Common myeloid progenitor, CD34-positive (primary cell): ENCODE results near the gene EXD1. TPM values are rescaled to one million over a fixed set of nuclear protein-coding genes. Genes with fewer than 3 reads are reported as not detected.

Source experiments
- CTCF ChIA-PET: fragments of 350-600 bp; sonication (Branson Sonifier 250); formaldehyde crosslinking; loops from one replicate; lab custom pipeline; 2021; ENCODE audit warnings: antibody characterized with exemption; lab: Charles Lee
- POLR2A ChIA-PET: fragments of 350-600 bp; sonication (Branson Sonifier 250); formaldehyde crosslinking; loops from one replicate; lab custom pipeline; 2021; ENCODE audit warnings: antibody characterized with exemption; lab: Charles Lee
- DNase-seq, 3 donors: peaks; one replicate each; pipeline versions ENCODE4 v3.0.0 to v3.0.0-alpha.2; 2013
- H3K27ac ChIP-seq, 2 experiments: 1 replicate in 1 of 2; 2 replicates in 1 of 2; pipeline ENCODE4 v1.7.0; 2013; ENCODE audit warnings: inconsistent platforms in 2 of 2, low read length in 2 of 2, mild to moderate bottlenecking in 2 of 2, low read depth in 1 of 2, moderate library complexity in 1 of 2; ENCODE audit not compliant: severe bottlenecking in 2 of 2, insufficient read depth in 1 of 2, poor library complexity in 1 of 2
- H3K27me3 ChIP-seq, 5 experiments: replicated peaks in 2 of 5; 1 replicate in 3 of 5; 2 replicates in 2 of 5; pipeline versions ENCODE4 v1.6.1 to v1.7.0; 2013; ENCODE audit warnings: low read length in 4 of 5, mild to moderate bottlenecking in 2 of 5, moderate library complexity in 2 of 5, inconsistent platforms in 1 of 5; ENCODE audit not compliant: insufficient read depth in 5 of 5, control insufficient read depth in 4 of 5
- H3K36me3 ChIP-seq, 4 experiments: 1 replicate in 2 of 4; 2 replicates in 2 of 4; pipeline versions ENCODE4 v1.6.1 to v1.7.0; 2013; ENCODE audit warnings: low read length in 3 of 4, control low read depth in 1 of 4, mild to moderate bottlenecking in 1 of 4; ENCODE audit not compliant: control insufficient read depth in 4 of 4, insufficient read depth in 4 of 4
- H3K4me1 ChIP-seq, 4 experiments: 1 replicate in 3 of 4; 2 replicates in 1 of 4; pipeline versions ENCODE4 v1.6.1 to v1.7.1; 2013; ENCODE audit warnings: low read length in 3 of 4, mild to moderate bottlenecking in 3 of 4, control low read depth in 1 of 4, inconsistent platforms in 1 of 4, moderate library complexity in 1 of 4; ENCODE audit not compliant: control insufficient read depth in 4 of 4, insufficient read depth in 4 of 4; ENCODE audit errors: control extremely low read depth in 1 of 4
- H3K4me3 ChIP-seq, 7 experiments: 1 replicate in 4 of 7; 2 replicates in 3 of 7; pipeline versions ENCODE4 v1.5.1 to v1.7.0; 2013; ENCODE audit warnings: mild to moderate bottlenecking in 7 of 7, low read length in 6 of 7, moderate library complexity in 6 of 7, inconsistent platforms in 2 of 7, low read depth in 2 of 7, control low read depth in 1 of 7; ENCODE audit not compliant: insufficient read depth in 4 of 7, control insufficient read depth in 1 of 7; ENCODE audit errors: extremely low read depth in 1 of 7
- H3K9me3 ChIP-seq, 5 experiments: 1 replicate in 4 of 5; 2 replicates in 1 of 5; pipeline versions ENCODE4 v1.6.1 to v1.7.1; 2013; ENCODE audit warnings: low read length in 4 of 5, mild to moderate bottlenecking in 2 of 5, inconsistent platforms in 1 of 5, low read depth in 1 of 5, moderate library complexity in 1 of 5; ENCODE audit not compliant: control insufficient read depth in 4 of 5, insufficient read depth in 2 of 5; ENCODE audit errors: control extremely low read depth in 1 of 5
- WGBS: methylation state at CpG from one replicate; pipeline ENCODE4 v1.1.5; 2013; ENCODE audit not compliant: insufficient coverage; 5-methylcytosine and 5-hydroxymethylcytosine counted together
- polyA plus RNA-seq: library from polyadenylated mRNA; unstranded; fragments of 120-200 nt; gene quantifications from one replicate; pipeline ENCODE4 v1.2.1, GENCODE V29; 2013

EXD1 gene, protein sequence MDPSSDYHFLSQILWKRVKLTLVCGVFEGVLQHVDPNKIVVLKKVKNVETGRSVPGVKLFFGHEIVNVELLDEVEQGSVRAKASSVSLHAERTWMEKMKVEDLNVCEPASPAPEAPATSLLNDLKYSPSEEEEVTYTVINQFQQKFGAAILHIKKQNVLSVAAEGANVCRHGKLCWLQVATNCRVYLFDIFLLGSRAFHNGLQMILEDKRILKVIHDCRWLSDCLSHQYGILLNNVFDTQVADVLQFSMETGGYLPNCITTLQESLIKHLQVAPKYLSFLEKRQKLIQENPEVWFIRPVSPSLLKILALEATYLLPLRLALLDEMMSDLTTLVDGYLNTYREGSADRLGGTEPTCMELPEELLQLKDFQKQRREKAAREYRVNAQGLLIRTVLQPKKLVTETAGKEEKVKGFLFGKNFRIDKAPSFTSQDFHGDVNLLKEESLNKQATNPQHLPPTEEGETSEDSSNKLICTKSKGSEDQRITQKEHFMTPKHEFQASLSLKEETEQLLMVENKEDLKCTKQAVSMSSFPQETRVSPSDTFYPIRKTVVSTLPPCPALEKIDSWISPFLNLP
- polyA plus RNA-seq = 0.09 TPM

DNA sequence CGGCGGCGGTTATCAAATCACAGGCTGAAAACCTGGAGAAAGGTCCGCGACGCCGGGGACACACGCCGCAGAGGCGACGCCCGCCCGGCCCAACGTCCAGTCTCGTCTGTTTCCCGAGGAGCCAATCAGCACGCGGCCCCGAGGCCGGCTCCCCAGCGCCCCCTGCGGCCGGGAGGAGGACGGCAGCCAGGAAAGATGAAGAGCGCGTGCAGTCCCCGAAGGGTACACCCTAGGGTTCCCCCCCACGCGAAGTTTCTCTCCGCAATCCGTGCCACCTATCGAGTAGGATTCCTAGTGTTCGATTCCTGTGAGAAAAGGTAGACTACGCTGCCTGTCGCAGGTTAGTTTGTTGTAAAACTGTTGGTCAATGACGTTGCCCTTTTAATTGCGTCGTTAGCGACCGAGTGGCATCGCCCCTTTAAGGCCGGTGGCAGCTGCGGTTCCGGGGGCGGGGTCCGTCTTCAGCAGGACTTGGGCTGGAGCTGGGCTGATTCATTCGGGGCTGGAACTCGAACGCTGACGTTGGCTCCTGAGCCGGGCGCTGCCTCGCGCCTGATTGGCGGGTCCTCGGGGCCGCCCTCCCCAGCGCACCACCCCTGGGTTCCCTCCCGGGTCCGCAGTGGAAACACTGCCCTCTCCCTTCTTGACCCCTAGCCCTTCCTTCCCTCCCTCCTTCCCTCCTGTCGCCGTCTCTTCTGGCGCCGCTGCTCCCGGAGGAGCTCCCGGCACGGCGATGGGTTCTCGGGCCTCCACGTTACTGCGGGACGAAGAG is at the start of gene EXD1, which contains the start of gene CHP1:
TSS of gene EXD1 (minus strand) at position 108 of the 772 bp plus-strand sequence. CDS start 4,182 bp downstream, outside the sequence.
TSS of gene CHP1 (plus strand) at position 619 of the 772 bp plus-strand sequence. CDS start at position 734, 115 bp downstream.
- H3K4me3 ChIP-seq = peak within 1 kb of the TSS; percentile 67 to 96 (median 86)
- H3K27ac ChIP-seq = peak within 1 kb of the TSS; percentile 58 to 86
- 0% methylated on average over 65 of the region's 72 CpGs for WGBS
- peaks cover 7 to 23% (median 10%) of the 10 kb centered on the region in 4 experiments for H3K4me1 ChIP-seq
- ChIA-PET POLR2A (interaction anchor here (0.6 to 1.5 kb wide), 3 partner anchors 11 to 53 kb away, joined by 3 to 4 read pairs (median 3); no protein-coding TSS in a partner anchor), CTCF (interaction anchor here (0.7 to 2.7 kb wide), 7 partner anchors 9 to 330 kb away, joined by 3 to 9 read pairs (median 3); partner anchors contain the start of genes NUSAP1 and OIP5)
- no peaks in the 10 kb centered on the region for H3K9me3 ChIP-seq
- H3K27me3 ChIP-seq = no peaks in the 10 kb centered on the region
- peak; percentile 96 to 98 (median 98) for DNase-seq
- H3K36me3 ChIP-seq = peaks cover 0 to 2% (median 0%) of the 10 kb centered on the region in 4 experiments

DNA sequence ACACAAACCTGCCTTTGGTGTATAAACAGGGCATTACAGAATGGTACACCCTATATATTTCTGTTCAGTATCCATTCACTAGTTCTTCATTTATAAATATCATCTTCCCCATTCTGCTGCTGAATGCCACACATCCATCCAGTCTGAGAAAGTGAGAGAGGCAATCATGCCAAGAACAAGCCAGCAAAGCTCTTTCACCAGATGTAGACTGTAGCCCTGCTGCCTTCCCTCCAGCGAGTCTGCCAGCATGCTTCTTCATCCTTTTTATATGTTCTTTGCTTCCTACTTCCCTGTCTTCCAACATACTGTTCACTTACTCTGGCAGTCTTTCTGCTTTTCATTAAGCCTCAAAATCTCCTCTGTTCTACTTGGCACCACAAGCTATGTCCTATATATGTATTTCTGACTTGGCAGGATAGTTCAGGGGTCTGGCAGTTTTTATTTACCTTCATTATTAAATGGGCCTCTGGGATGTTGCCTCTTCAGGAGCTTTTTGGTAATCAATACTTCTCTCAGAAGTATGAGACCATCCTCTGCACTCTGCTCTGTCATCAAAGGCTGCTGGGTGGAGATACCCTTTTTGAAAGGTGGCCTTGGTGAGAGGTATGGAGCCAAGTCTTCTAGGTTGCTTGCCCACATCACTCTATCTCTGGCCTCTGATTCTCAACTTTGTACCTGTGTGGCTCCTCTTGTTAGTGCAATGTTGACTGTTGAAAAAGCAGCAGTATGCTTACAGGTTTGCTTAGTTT is 49.2 kb upstream of the EXD1 start:
- H3K36me3 ChIP-seq = peaks cover 5 to 23% (median 14%) of the 10 kb centered on the region in 4 experiments
- no peak overlapping the region for H3K4me3 ChIP-seq
- no peak for DNase-seq
- no peaks in the 10 kb centered on the region for H3K27me3 ChIP-seq
- CTCF ChIA-PET = no interaction called here
- H3K27ac ChIP-seq = no peak overlapping the region
- POLR2A ChIA-PET = no interaction called here
- H3K4me1 ChIP-seq = peaks cover 3 to 10% (median 6%) of the 10 kb centered on the region in 4 experiments
- H3K9me3 ChIP-seq = no peaks in the 10 kb centered on the region
- WGBS = 100% methylated on average over 1 of the region's 1 CpG

DNA sequence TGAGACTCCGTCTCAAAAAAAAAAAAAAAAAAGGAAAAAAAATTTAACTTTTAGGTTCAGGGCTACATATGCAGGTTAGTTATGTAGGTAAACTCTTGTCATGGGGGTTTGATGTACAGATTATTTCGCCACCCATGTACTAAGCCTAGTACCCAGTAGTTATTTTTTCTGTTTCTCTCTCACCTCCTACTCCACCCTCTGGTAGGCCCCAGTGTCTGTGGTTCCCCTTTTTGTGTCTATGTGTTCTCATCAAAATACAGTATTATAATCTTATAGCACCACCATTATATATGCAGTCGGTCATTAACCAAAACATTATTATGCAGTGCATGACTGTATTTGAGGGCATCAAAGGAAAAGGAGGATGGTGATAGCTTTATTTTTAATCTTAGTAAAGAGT is 47.8 kb upstream of the EXD1 start:
- Histone ChIP-seq H3K36me3 (peaks cover 5 to 26% (median 15%) of the 10 kb centered on the region in 4 experiments), H3K9me3 (no peaks in the 10 kb centered on the region), H3K4me1 (peaks cover 0 to 8% (median 4%) of the 10 kb centered on the region in 4 experiments), H3K27ac (no peak overlapping the region), H3K27me3 (no peaks in the 10 kb centered on the region), H3K4me3 (no peak overlapping the region)
- POLR2A ChIA-PET = no interaction called here
- CTCF ChIA-PET = interaction anchor here (0.6 kb wide), 1 partner anchor 48 kb away, joined by 3 read pairs; the partner anchor contains the start of gene EXD1
- no peak for DNase-seq
- WGBS = no CpG with 5 or more reads among the region's 3 CpGs

DNA sequence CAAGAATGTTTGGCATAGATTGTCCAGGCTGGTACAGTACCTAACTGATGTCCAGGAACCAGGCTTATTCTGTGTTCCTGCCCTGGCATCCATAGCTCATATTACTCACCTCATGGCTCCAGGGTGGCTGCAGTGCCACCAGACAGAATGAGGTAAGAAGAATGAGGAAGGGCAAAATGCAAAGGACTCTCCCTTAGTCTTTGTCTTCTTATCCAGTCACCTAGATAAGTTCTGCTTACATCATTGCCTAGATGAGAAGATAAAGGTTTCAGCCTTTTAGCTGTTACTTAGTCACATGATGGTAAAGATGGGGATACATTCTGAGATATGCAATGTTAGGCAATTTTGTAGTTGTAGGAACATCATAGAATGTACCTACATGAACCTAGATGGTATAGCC is 46.3 kb upstream of the EXD1 start:
- Histone ChIP-seq H3K4me3 (no peak overlapping the region), H3K27ac (no peak overlapping the region), H3K36me3 (peaks cover 5 to 32% (median 16%) of the 10 kb centered on the region in 4 experiments), H3K27me3 (no peaks in the 10 kb centered on the region), H3K9me3 (no peaks in the 10 kb centered on the region), H3K4me1 (peaks cover 0 to 4% (median 0%) of the 10 kb centered on the region in 4 experiments)
- DNase-seq = no peak
- ChIA-PET CTCF (no interaction called here), POLR2A (no interaction called here)

DNA sequence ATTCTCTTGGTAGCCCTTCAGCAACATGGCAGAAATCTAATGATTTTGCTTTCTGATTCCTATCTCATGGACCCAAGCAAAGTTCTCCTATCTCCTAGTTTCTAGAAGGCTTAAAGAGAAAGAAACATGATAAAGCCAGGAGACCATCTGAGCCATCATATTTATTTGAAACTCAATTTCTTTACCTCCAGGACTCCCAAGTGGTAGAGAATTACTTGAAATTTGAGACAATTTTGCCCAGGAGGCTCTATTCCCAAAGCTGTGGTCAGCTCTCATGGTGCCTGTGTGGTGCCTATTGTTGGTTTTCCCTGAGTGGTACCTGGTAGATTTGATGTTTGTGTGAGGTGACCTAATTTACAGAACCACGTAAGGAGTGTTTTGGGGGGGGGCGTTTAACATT is 39.3 kb upstream of the EXD1 start:
- Histone ChIP-seq H3K27ac (no peak overlapping the region), H3K9me3 (no peaks in the 10 kb centered on the region), H3K36me3 (peaks cover 0 to 21% (median 3%) of the 10 kb centered on the region in 4 experiments), H3K4me1 (no peaks in the 10 kb centered on the region), H3K27me3 (no peaks in the 10 kb centered on the region), H3K4me3 (no peak overlapping the region)
- 100% methylated on average over 1 of the region's 2 CpGs for WGBS
- CTCF ChIA-PET = interaction anchor here (1.0 kb wide), 1 partner anchor 16 kb away, joined by 3 read pairs; no protein-coding TSS in a partner anchor
- no peak for DNase-seq
- POLR2A ChIA-PET = no interaction called here

DNA sequence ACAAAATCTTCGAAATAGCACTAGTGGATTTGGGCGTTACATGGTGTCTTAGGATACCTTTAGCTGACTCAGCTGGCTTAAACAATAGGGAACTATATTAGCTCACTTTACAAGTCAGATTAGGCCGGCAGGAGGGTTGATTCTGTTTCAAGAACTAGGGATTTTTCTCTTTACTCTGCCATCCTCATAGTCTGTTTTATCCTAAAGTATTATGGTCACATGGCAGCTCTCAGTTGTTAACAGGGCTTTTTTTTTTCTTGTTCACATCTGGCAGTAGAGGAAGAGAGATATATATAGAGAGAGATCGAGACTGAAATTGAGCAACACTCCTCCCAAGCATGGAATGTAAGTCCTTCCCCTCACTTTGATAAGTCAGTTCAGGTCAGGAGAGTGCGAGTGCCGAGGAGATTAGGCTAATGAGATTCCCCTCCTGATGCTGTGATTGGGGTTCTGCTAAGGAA is 33.4 kb upstream of the EXD1 start:
- H3K4me1 ChIP-seq = peaks cover 3 to 14% (median 10%) of the 10 kb centered on the region in 4 experiments
- no peak overlapping the region for H3K27ac ChIP-seq
- H3K4me3 ChIP-seq = no peak overlapping the region
- POLR2A ChIA-PET = no interaction called here
- 78% methylated on average over 3 of the region's 6 CpGs for WGBS
- no peak for DNase-seq
- H3K36me3 ChIP-seq = peaks cover 4 to 27% (median 10%) of the 10 kb centered on the region in 4 experiments
- H3K9me3 ChIP-seq = no peaks in the 10 kb centered on the region
- no peaks in the 10 kb centered on the region for H3K27me3 ChIP-seq
- CTCF ChIA-PET = no interaction called here
